GM12865 (cell line): ENCODE measurements around the gene SOST.
"Not testable (repeated sequence)": the region's sequence is repeated elsewhere in the genome, so short reads cannot be mapped to it uniquely, and the experiment has no call there.

ENCODE experiments used
- DNase-seq: peaks from one replicate; pipeline ENCODE4 v3.0.0; 2010; ENCODE audit warnings: low read depth
- H3K4me3 ChIP-seq: 2 replicates; pipeline ENCODE4 v1.5.1; 2011; ENCODE audit warnings: mild to moderate bottlenecking, low read depth, low read length, control low read depth
- CTCF ChIP-seq: IDR thresholded peaks from 2 replicates; pipeline ENCODE4 v1.5.1; 2011; ENCODE audit warnings: low read length, control low read depth, low read depth, inconsistent platforms; ENCODE audit not compliant: insufficient read depth; ENCODE audit errors: missing control alignments

SOST gene

GRCh38 chr17:43758497-43759174 is at the start of gene SOST:
Gene SOST, minus strand, starts transcription at chr17:43758791. Its CDS starts 50 bp downstream, at chr17:43758741.
- DNase-seq = no peak
- no peak for TF ChIP-seq CTCF
- H3K4me3 ChIP-seq = no peak within 1 kb of the TSS

- DNase-seq = no peak
- no peak overlapping the region for H3K4me3 ChIP-seq
- TF ChIP-seq CTCF = no peak
These were observed 49.5 kb upstream of the SOST start for GRCh38 chr17:43808076-43808475.

GRCh38 chr17:43805117-43805516 is 46.5 kb upstream of the SOST start:
- no peak for DNase-seq
- no peak for TF ChIP-seq CTCF
- H3K4me3 ChIP-seq = no peak overlapping the region

GRCh38 chr17:43803758-43804157 is 45.2 kb upstream of the SOST start:
- no peak for TF ChIP-seq CTCF
- no peak overlapping the region for H3K4me3 ChIP-seq
- no peak for DNase-seq

GRCh38 chr17:43801844-43802243 is 43.3 kb upstream of the SOST start:
- no peak overlapping the region for H3K4me3 ChIP-seq
- DNase-seq = no peak
- no peak for TF ChIP-seq CTCF

GRCh38 chr17:43800736-43801135 is 42.1 kb upstream of the SOST start:
- no peak for TF ChIP-seq CTCF
- no peak for DNase-seq
- H3K4me3 ChIP-seq = no peak overlapping the region

GRCh38 chr17:43799047-43799446 is 40.5 kb upstream of the SOST start:
- DNase-seq = no peak
- H3K4me3 ChIP-seq = no peak overlapping the region
- no peak for TF ChIP-seq CTCF

GRCh38 chr17:43798024-43798423 is 39.4 kb upstream of the SOST start:
- not testable (repeated sequence) for H3K4me3 ChIP-seq, DNase-seq

GRCh38 chr17:43792668-43793067 is 34.1 kb upstream of the SOST start:
- not testable (repeated sequence) for DNase-seq, H3K4me3 ChIP-seq
